Astrocyte (in vitro differentiated cells and primary cell): Measurements from ENCODE around the gene GRK5. TPM values are rescaled to one million over a fixed set of nuclear protein-coding genes. Genes with fewer than 3 reads are reported as not detected.

Experiments used
- DNase-seq: peaks from one replicate; pipeline ENCODE4 v3.0.0-alpha.2; 2010; ENCODE audit warnings: low read depth
- FAIRE-seq: peaks from 2 replicates; lab custom pipeline; 2011; peaks lifted over from hg19 to GRCh38; lab: Jason Lieb, UNC
- H2AFZ ChIP-seq: 2 replicates; pipeline ENCODE4 v1.6.0; 2012; ENCODE audit warnings: low read depth, low read length, inconsistent platforms
- H3K27ac ChIP-seq: 2 replicates; pipeline ENCODE4 v1.5.1; 2011; ENCODE audit warnings: low read depth, low read length, inconsistent platforms
- H3K27me3 ChIP-seq: 2 replicates; pipeline ENCODE4 v1.6.0; 2011; ENCODE audit warnings: low read length, inconsistent platforms; ENCODE audit not compliant: insufficient read depth
- H3K36me3 ChIP-seq: 2 replicates; pipeline ENCODE4 v1.5.1; 2011; ENCODE audit warnings: low read length, inconsistent platforms; ENCODE audit not compliant: insufficient read depth
- H3K4me1 ChIP-seq: 2 replicates; pipeline ENCODE4 v1.5.1; 2011; ENCODE audit warnings: low read length, inconsistent platforms; ENCODE audit not compliant: insufficient read depth
- H3K4me2 ChIP-seq: 2 replicates; pipeline ENCODE4 v1.6.0; 2012; ENCODE audit warnings: low read length, inconsistent platforms
- H3K4me3 ChIP-seq: 2 replicates; pipeline ENCODE4 v1.5.1; 2011; ENCODE audit warnings: low read depth, mild to moderate bottlenecking, low read length, inconsistent platforms; ENCODE audit not compliant: insufficient read depth
- H3K79me2 ChIP-seq: 2 replicates; pipeline ENCODE4 v1.6.0; 2012; ENCODE audit warnings: mild to moderate bottlenecking, low read length, inconsistent platforms; ENCODE audit not compliant: insufficient read depth
- H3K9ac ChIP-seq: 2 replicates; pipeline ENCODE4 v1.6.0; 2012; ENCODE audit warnings: mild to moderate bottlenecking, low read length, inconsistent platforms
- H3K9me3 ChIP-seq: 2 replicates; pipeline ENCODE4 v1.5.1; 2012; ENCODE audit warnings: low read depth, mild to moderate bottlenecking, low read length, inconsistent platforms; ENCODE audit not compliant: insufficient read depth
- H4K20me1 ChIP-seq: 2 replicates; pipeline ENCODE4 v1.6.0; 2012; ENCODE audit warnings: low read length, inconsistent platforms; ENCODE audit not compliant: insufficient read depth
- H3K27ac Mint-ChIP-seq: one replicate; pipeline ENCODE4 v1.8.0; 2021; ENCODE audit warnings: mild to moderate bottlenecking, mixed read lengths; ENCODE audit not compliant: unreplicated experiment
- H3K27me3 Mint-ChIP-seq: one replicate; pipeline ENCODE4 v1.8.0; 2021; ENCODE audit warnings: low read depth, mixed read lengths; ENCODE audit not compliant: unreplicated experiment
- H3K36me3 Mint-ChIP-seq: one replicate; pipeline ENCODE4 v1.8.0; 2021; ENCODE audit warnings: low read depth, mixed read lengths; ENCODE audit not compliant: unreplicated experiment
- H3K4me1 Mint-ChIP-seq: one replicate; pipeline ENCODE4 v1.8.0; 2021; ENCODE audit warnings: low read depth, mixed read lengths; ENCODE audit not compliant: unreplicated experiment
- H3K4me3 Mint-ChIP-seq: one replicate; pipeline ENCODE4 v1.8.0; 2021; ENCODE audit warnings: mild to moderate bottlenecking, moderate library complexity, mixed read lengths; ENCODE audit not compliant: unreplicated experiment
- H3K9me3 Mint-ChIP-seq: one replicate; pipeline ENCODE4 v1.8.0; 2021; ENCODE audit warnings: mild to moderate bottlenecking, mixed read lengths; ENCODE audit not compliant: unreplicated experiment
- CTCF ChIP-seq: IDR thresholded peaks from 2 replicates; pipeline ENCODE4 v1.5.1; 2011; ENCODE audit warnings: low read depth, mild to moderate bottlenecking, inconsistent platforms, low read length, moderate library complexity; ENCODE audit not compliant: insufficient read depth
- EZH2 ChIP-seq: IDR thresholded peaks from 2 replicates; pipeline ENCODE4 v1.6.1; 2012; ENCODE audit warnings: mild to moderate bottlenecking, low read length, inconsistent platforms; ENCODE audit not compliant: insufficient read depth
- total RNA-seq: library from RNA; stranded (reverse); gene quantifications from 2 replicates; pipeline ENCODE4 v1.2.1, GENCODE V29; 2021

Gene GRK5
- total RNA-seq, 1 donor from 2014 or later = 8.5 TPM

DNA sequence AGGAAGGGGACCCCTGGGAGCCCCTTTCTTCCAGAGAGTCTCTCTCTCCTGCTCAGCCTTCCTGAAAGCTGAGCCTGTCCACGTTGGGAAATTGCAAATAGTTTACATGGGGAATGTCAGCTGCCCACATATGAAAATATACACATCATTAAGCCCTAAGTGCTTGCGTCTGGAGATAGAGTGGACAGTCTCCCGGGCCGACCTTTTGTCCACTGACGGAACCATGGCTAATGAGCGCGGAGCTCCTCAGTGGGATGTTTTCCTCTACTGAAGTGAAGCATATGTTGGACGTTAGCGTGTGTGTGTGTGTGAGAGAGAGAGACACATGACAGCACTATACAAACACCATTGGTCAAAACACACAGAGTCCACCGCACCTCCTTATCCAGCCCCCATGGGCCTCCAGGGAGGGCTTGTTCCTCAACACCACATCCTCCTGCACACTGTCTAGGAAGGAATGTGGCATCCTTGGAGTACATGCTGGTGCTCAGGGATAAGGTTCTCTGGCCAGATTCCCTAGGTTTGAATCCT lies 206.8 kb downstream of the GRK5 start:
- Mint-ChIP-seq H3K27ac (peak overlapping the region; percentile 47), H3K36me3 (peaks cover 10% of the 10 kb centered on the region), H3K4me1 (peaks cover 11% of the 10 kb centered on the region), H3K27me3 (peaks cover 19% of the 10 kb centered on the region), H3K9me3 (no peaks in the 10 kb centered on the region), H3K4me3 (no peak overlapping the region)
- Histone ChIP-seq H3K27me3 (peaks cover 2% of the 10 kb centered on the region), H2AFZ (no peak overlapping the region), H4K20me1 (peaks cover 9% of the 10 kb centered on the region), H3K27ac (no peak overlapping the region), H3K4me2 (no peak overlapping the region), H3K9me3 (no peaks in the 10 kb centered on the region), H3K79me2 (no peaks in the 10 kb centered on the region), H3K4me3 (no peak overlapping the region), H3K4me1 (peaks cover 19% of the 10 kb centered on the region), H3K9ac (no peak overlapping the region), H3K36me3 (no peaks in the 10 kb centered on the region)
- DNase-seq = peak; percentile 52
- no peak for FAIRE-seq
- TF ChIP-seq EZH2 = no peak
- TF ChIP-seq CTCF = no peak

- peaks cover 16% of the 10 kb centered on the region for H3K4me1 ChIP-seq
- H3K27me3 ChIP-seq = peaks cover 2% of the 10 kb centered on the region
- peaks cover 13% of the 10 kb centered on the region for H4K20me1 ChIP-seq
- no peak overlapping the region for H3K27ac Mint-ChIP-seq
- H2AFZ ChIP-seq = no peak overlapping the region
- H3K36me3 ChIP-seq = no peaks in the 10 kb centered on the region
- H3K4me3 ChIP-seq = no peak overlapping the region
- DNase-seq = no peak
- H3K4me3 Mint-ChIP-seq = no peak overlapping the region
- H3K9me3 ChIP-seq = no peaks in the 10 kb centered on the region
- no peak for TF ChIP-seq EZH2
- no peak for TF ChIP-seq CTCF
- H3K36me3 Mint-ChIP-seq = peaks cover 9% of the 10 kb centered on the region
- H3K9me3 Mint-ChIP-seq = no peaks in the 10 kb centered on the region
- peaks cover 11% of the 10 kb centered on the region for H3K4me1 Mint-ChIP-seq
- no peaks in the 10 kb centered on the region for H3K79me2 ChIP-seq
- no peak overlapping the region for H3K27ac ChIP-seq
- H3K27me3 Mint-ChIP-seq = peaks cover 26% of the 10 kb centered on the region
- no peak overlapping the region for H3K4me2 ChIP-seq
- H3K9ac ChIP-seq = no peak overlapping the region
- no peak for FAIRE-seq
These were observed 207.8 kb downstream of the GRK5 start for GRCh38 chr10:119415121-119415520.
